Activated CD4-positive, alpha-beta T cell treated with anti-CD3 and anti-CD28 coated beads, Interleukin-2, Interleukin-4, amounts not matched to agents 100 ng/mL and 50 ng/mL, durations not matched to agents 16 hours and 8 hours (primary cell): ENCODE measurements around the gene SCARB1.

Experiments used
- DNase-seq: peaks from one replicate; pipeline ENCODE4 v3.0.0-alpha.2; 2020; ENCODE audit warnings: low spot score

Gene SCARB1

GRCh38 chr12:124730455-124730932 lies 133.2 kb downstream of the SCARB1 start:
- DNase-seq = no peak

GRCh38 chr12:124727922-124728321 lies 135.7 kb downstream of the SCARB1 start:
- DNase-seq = no peak

GRCh38 chr12:124727264-124727800 lies 136.3 kb downstream of the SCARB1 start:
- DNase-seq = no peak
